ENCODE results near the gene HSPA9. TPM values are rescaled to one million over a fixed set of nuclear protein-coding genes. Genes with fewer than 3 reads are reported as not detected.

Gene HSPA9
- total RNA-seq, 4 donors from 2014 or later, result 128 to 254 (median 154) TPM

- TF ChIP-seq, protein P1, sequence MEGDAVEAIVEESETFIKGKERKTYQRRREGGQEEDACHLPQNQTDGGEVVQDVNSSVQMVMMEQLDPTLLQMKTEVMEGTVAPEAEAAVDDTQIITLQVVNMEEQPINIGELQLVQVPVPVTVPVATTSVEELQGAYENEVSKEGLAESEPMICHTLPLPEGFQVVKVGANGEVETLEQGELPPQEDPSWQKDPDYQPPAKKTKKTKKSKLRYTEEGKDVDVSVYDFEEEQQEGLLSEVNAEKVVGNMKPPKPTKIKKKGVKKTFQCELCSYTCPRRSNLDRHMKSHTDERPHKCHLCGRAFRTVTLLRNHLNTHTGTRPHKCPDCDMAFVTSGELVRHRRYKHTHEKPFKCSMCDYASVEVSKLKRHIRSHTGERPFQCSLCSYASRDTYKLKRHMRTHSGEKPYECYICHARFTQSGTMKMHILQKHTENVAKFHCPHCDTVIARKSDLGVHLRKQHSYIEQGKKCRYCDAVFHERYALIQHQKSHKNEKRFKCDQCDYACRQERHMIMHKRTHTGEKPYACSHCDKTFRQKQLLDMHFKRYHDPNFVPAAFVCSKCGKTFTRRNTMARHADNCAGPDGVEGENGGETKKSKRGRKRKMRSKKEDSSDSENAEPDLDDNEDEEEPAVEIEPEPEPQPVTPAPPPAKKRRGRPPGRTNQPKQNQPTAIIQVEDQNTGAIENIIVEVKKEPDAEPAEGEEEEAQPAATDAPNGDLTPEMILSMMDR (IDR thresholded peaks at IDR 0.05), result no peak
- TF ChIP-seq POLR2A (IDR thresholded peaks at IDR 0.05), result no peak
- Histone ChIP-seq H3K27ac (no peak overlapping the region), H3K4me1 (no peaks in the 10 kb centered on the region), H3K36me3 (no peaks in the 10 kb centered on the region), H3K4me3 (no peak overlapping the region), H3K27me3 (no peaks in the 10 kb centered on the region), H3K9me3 (no peaks in the 10 kb centered on the region)
- intact Hi-C loops (cut with DNase I; ENCODE audit: low total_unique reads), result no loop called here
- no peak for DNase-seq
Measured at GRCh38 chr5:138568061-138568824, 7.0 kb downstream of the HSPA9 start.

GRCh38 chr5:138566792-138567191 lies 8.4 kb downstream of the HSPA9 start:
- Histone ChIP-seq H3K27me3 (no peaks in the 10 kb centered on the region), H3K36me3 (no peaks in the 10 kb centered on the region), H3K4me3 (no peak overlapping the region), H3K27ac (no peak overlapping the region), H3K4me1 (no peaks in the 10 kb centered on the region), H3K9me3 (no peaks in the 10 kb centered on the region)
- TF ChIP-seq, protein P1 (IDR thresholded peaks at IDR 0.05), result no peak
- TF ChIP-seq POLR2A (IDR thresholded peaks at IDR 0.05), result no peak
- intact Hi-C loops (cut with DNase I; ENCODE audit: low total_unique reads), result no loop called here
- DNase-seq, result no peak

- no peak for DNase-seq
- intact Hi-C loops (cut with DNase I; ENCODE audit: low total_unique reads), result no loop called here
- Histone ChIP-seq H3K27me3 (no peaks in the 10 kb centered on the region), H3K4me3 (no peak overlapping the region), H3K27ac (no peak overlapping the region), H3K4me1 (no peaks in the 10 kb centered on the region), H3K36me3 (no peaks in the 10 kb centered on the region), H3K9me3 (no peaks in the 10 kb centered on the region)
- TF ChIP-seq POLR2A (IDR thresholded peaks at IDR 0.05), result no peak
- TF ChIP-seq, protein P1 (IDR thresholded peaks at IDR 0.05), result no peak
Measured at GRCh38 chr5:138565100-138565821, 9.9 kb downstream of the HSPA9 start.

DNA sequence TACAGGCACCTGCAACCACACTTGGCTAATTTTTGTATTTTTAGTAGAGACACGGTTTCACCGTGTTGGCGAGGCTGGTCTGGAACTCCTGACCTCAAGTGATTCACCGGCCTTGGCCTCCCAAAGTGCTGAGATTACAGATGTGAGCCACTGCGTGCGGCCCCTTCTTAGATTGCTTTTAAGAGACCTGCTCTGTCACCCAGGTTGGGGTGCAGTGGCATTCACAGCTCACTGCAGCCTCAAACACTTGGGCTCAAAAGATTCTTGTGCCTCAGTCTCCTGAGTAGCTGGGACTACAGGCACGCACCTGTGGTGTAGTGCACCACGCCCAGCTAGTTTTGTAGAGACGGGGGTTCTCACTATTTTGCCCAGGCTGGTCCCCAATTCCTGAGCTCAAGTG lies 11.0 kb downstream of the HSPA9 start:
- TF ChIP-seq POLR2A (IDR thresholded peaks at IDR 0.05), result no peak
- TF ChIP-seq, protein P1 (IDR thresholded peaks at IDR 0.05), result no peak
- H3K4me1 ChIP-seq, result no peaks in the 10 kb centered on the region
- H3K9me3 ChIP-seq, result no peaks in the 10 kb centered on the region
- no peak overlapping the region for H3K27ac ChIP-seq
- no peaks in the 10 kb centered on the region for H3K27me3 ChIP-seq
- no peaks in the 10 kb centered on the region for H3K36me3 ChIP-seq
- H3K4me3 ChIP-seq, result no peak overlapping the region
- intact Hi-C loops (cut with DNase I; ENCODE audit: low total_unique reads), result no loop called here
- no peak for DNase-seq

Measured in uterus (tissue), 4 donors.